ENCODE data around the gene CLPTM1.

Gene CLPTM1

GRCh38 chr19:45023048-45023447 is 67.9 kb downstream of the CLPTM1 start:
- TF ChIP-seq, protein P1, sequence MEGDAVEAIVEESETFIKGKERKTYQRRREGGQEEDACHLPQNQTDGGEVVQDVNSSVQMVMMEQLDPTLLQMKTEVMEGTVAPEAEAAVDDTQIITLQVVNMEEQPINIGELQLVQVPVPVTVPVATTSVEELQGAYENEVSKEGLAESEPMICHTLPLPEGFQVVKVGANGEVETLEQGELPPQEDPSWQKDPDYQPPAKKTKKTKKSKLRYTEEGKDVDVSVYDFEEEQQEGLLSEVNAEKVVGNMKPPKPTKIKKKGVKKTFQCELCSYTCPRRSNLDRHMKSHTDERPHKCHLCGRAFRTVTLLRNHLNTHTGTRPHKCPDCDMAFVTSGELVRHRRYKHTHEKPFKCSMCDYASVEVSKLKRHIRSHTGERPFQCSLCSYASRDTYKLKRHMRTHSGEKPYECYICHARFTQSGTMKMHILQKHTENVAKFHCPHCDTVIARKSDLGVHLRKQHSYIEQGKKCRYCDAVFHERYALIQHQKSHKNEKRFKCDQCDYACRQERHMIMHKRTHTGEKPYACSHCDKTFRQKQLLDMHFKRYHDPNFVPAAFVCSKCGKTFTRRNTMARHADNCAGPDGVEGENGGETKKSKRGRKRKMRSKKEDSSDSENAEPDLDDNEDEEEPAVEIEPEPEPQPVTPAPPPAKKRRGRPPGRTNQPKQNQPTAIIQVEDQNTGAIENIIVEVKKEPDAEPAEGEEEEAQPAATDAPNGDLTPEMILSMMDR (IDR thresholded peaks at IDR 0.05) = no peak
- H3K36me3 ChIP-seq = no peaks in the 10 kb centered on the region
- H3K27me3 ChIP-seq = no peaks in the 10 kb centered on the region

GRCh38 chr19:45025264-45025663 is 70.1 kb downstream of the CLPTM1 start:
- H3K4me3 ChIP-seq (ENCODE audit: low read depth in 1 of 2, low read length in 1 of 2) = no peak overlapping the region
- H3K27ac ChIP-seq = no peak overlapping the region
- H3K27me3 ChIP-seq = no peaks in the 10 kb centered on the region
- TF ChIP-seq, protein P1 (IDR thresholded peaks at IDR 0.05) = no peak
- peaks cover 17% of the 10 kb centered on the region for H3K36me3 ChIP-seq
- H3K4me1 ChIP-seq (ENCODE audit: control insufficient read depth in 1 of 2, insufficient read depth in 1 of 2, low read depth in 1 of 2, low read length in 1 of 2) = no peaks in the 10 kb centered on the region
- no peaks in the 10 kb centered on the region for H3K9me3 ChIP-seq

More at GRCh38 chr19:45023048-45023447, 67.9 kb downstream of the CLPTM1 start:
- H3K9me3 ChIP-seq = no peaks in the 10 kb centered on the region
- H3K4me1 ChIP-seq (ENCODE audit: control insufficient read depth in 1 of 2, insufficient read depth in 1 of 2, low read depth in 1 of 2, low read length in 1 of 2) = no peaks in the 10 kb centered on the region
- H3K27ac ChIP-seq = no peak overlapping the region
- H3K4me3 ChIP-seq (ENCODE audit: low read depth in 1 of 2, low read length in 1 of 2) = no peak overlapping the region

DNA sequence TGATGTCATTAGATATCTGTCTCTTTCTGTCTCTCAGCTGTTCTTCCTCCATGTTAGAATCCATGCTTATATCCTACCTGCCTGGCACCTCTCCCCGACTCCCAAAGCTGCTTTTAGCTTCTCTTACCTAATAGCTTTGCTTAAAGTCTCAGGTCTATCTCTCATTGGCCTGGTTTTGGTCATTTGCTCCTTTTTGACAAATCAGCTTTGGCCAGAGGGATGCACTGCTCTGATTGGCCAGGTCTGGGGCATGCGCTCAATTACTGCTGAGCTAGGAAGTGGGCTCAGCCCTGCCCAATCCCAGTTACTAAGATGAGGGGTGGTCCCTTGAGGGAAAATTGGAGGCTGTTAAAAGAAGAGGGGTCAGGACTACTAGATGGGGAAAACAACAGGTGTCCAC is 72.2 kb downstream of the CLPTM1 start:
- Histone ChIP-seq H3K36me3 (peaks cover 18% of the 10 kb centered on the region), H3K4me1 (ENCODE audit: control insufficient read depth in 1 of 2, insufficient read depth in 1 of 2, low read depth in 1 of 2, low read length in 1 of 2) (no peaks in the 10 kb centered on the region), H3K27me3 (no peaks in the 10 kb centered on the region), H3K27ac (no peak overlapping the region), H3K4me3 (ENCODE audit: low read depth in 1 of 2, low read length in 1 of 2) (no peak overlapping the region), H3K9me3 (no peaks in the 10 kb centered on the region)
- TF ChIP-seq, protein P1 (IDR thresholded peaks at IDR 0.05) = no peak

- TF ChIP-seq, protein P1 (IDR thresholded peaks at IDR 0.05) = no peak
- Histone ChIP-seq H3K9me3 (no peaks in the 10 kb centered on the region), H3K36me3 (peaks cover 41% of the 10 kb centered on the region), H3K4me3 (ENCODE audit: low read depth in 1 of 2, low read length in 1 of 2) (no peak overlapping the region), H3K27ac (no peak overlapping the region), H3K27me3 (no peaks in the 10 kb centered on the region), H3K4me1 (ENCODE audit: control insufficient read depth in 1 of 2, insufficient read depth in 1 of 2, low read depth in 1 of 2, low read length in 1 of 2) (no peaks in the 10 kb centered on the region)
Observed at GRCh38 chr19:45030825-45031224, 75.6 kb downstream of the CLPTM1 start.

DNA sequence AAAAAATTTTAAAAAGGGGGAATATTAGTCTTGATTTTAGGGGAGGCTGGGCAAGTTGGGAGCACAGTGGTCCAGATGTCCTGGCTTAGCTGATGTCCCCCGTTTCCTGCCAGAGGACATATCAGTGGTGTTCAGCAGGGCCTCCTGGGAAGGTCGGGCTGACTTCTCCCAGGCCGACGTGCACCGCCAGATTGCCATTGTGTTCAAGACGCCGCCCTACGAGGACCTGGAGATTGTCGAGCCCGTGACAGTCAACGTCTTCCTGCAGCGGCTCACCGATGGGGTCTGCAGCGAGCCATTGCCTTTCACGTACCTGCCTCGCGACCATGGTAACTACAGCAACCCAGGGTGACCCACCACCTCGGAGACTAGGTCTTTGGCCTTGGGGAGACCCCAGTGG is 77.2 kb downstream of the CLPTM1 start:
- Histone ChIP-seq H3K27ac (no peak overlapping the region), H3K27me3 (no peaks in the 10 kb centered on the region), H3K9me3 (no peaks in the 10 kb centered on the region), H3K36me3 (peaks cover 44% of the 10 kb centered on the region), H3K4me3 (ENCODE audit: low read depth in 1 of 2, low read length in 1 of 2) (no peak overlapping the region), H3K4me1 (ENCODE audit: control insufficient read depth in 1 of 2, insufficient read depth in 1 of 2, low read depth in 1 of 2, low read length in 1 of 2) (no peaks in the 10 kb centered on the region)
- TF ChIP-seq, protein P1 (IDR thresholded peaks at IDR 0.05) = no peak

- Histone ChIP-seq H3K27me3 (no peaks in the 10 kb centered on the region), H3K4me3 (ENCODE audit: low read depth in 1 of 2, low read length in 1 of 2) (no peak overlapping the region), H3K36me3 (peaks cover 34% of the 10 kb centered on the region), H3K4me1 (ENCODE audit: control insufficient read depth in 1 of 2, insufficient read depth in 1 of 2, low read depth in 1 of 2, low read length in 1 of 2) (peaks cover 15% of the 10 kb centered on the region in 2 experiments), H3K9me3 (no peaks in the 10 kb centered on the region), H3K27ac (no peak overlapping the region)
- TF ChIP-seq, protein P1 (IDR thresholded peaks at IDR 0.05) = no peak
Observed at GRCh38 chr19:45035755-45036154, 80.6 kb downstream of the CLPTM1 start.
